Measurements from ENCODE around the gene GABRA1. TPM values are rescaled to one million over a fixed set of nuclear protein-coding genes. Genes with fewer than 3 reads are reported as not detected.

GABRA1 gene
- total RNA-seq, 1 donor from 2014 or later: 1.8 TPM

DNA sequence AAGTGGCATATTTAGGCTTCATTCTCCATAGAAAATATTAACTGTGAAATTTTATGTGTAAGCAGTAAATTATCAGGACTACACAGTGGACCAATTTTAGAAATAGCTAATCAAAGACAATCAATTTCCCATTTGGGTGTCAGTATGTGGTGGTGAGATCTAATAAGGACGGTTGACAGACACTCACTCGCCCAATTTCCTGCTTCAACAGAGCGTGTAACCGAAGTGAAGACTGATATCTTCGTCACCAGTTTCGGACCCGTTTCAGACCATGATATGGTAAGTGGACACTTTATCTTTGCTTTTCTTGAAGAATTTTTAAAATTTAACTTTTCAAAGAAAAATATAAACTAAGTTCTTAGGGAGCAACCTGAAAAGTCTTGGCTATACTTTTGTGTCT, 17.6 kb downstream of the GABRA1 start:
- H3K27ac Mint-ChIP-seq: no peak overlapping the region
- TF ChIP-seq, protein P1, sequence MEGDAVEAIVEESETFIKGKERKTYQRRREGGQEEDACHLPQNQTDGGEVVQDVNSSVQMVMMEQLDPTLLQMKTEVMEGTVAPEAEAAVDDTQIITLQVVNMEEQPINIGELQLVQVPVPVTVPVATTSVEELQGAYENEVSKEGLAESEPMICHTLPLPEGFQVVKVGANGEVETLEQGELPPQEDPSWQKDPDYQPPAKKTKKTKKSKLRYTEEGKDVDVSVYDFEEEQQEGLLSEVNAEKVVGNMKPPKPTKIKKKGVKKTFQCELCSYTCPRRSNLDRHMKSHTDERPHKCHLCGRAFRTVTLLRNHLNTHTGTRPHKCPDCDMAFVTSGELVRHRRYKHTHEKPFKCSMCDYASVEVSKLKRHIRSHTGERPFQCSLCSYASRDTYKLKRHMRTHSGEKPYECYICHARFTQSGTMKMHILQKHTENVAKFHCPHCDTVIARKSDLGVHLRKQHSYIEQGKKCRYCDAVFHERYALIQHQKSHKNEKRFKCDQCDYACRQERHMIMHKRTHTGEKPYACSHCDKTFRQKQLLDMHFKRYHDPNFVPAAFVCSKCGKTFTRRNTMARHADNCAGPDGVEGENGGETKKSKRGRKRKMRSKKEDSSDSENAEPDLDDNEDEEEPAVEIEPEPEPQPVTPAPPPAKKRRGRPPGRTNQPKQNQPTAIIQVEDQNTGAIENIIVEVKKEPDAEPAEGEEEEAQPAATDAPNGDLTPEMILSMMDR (conservative IDR thresholded peaks at IDR 0.05): no peak
- H3K9me3 Mint-ChIP-seq: no peaks in the 10 kb centered on the region
- no peak for DNase-seq (ENCODE audit: extremely low spot score, unreplicated experiment)
- no peak overlapping the region for H3K4me3 Mint-ChIP-seq
- H3K36me3 Mint-ChIP-seq: no peaks in the 10 kb centered on the region
- H3K4me1 Mint-ChIP-seq (ENCODE audit: unreplicated experiment): no peaks in the 10 kb centered on the region
- H3K27me3 Mint-ChIP-seq: no peaks in the 10 kb centered on the region

DNA sequence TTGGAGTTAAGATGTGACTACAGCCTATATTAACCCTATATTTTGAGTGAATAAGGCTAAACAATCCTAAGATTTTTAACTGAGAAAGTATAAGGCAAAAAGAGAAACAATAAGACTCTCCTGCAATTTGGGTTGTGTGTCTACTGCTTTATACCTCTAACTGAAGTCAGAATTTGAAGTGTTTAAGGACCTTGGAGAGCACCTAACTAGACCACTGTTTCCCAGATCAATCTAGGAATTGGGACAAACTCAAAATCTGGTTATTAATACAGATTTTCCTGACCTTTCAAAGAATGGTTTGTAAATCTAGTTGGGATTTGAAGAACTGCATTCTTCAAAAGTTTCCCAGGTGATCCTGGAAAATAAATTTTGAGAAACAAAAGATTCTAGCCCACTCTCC, 42.1 kb downstream of the GABRA1 start:
- no peak overlapping the region for H3K27ac Mint-ChIP-seq
- TF ChIP-seq, protein P1 (conservative IDR thresholded peaks at IDR 0.05): no peak
- DNase-seq (ENCODE audit: extremely low spot score, unreplicated experiment): no peak
- no peaks in the 10 kb centered on the region for H3K36me3 Mint-ChIP-seq
- H3K27me3 Mint-ChIP-seq: no peaks in the 10 kb centered on the region
- no peaks in the 10 kb centered on the region for H3K9me3 Mint-ChIP-seq
- no peaks in the 10 kb centered on the region for H3K4me1 Mint-ChIP-seq (ENCODE audit: unreplicated experiment)
- no peak overlapping the region for H3K4me3 Mint-ChIP-seq

DNA sequence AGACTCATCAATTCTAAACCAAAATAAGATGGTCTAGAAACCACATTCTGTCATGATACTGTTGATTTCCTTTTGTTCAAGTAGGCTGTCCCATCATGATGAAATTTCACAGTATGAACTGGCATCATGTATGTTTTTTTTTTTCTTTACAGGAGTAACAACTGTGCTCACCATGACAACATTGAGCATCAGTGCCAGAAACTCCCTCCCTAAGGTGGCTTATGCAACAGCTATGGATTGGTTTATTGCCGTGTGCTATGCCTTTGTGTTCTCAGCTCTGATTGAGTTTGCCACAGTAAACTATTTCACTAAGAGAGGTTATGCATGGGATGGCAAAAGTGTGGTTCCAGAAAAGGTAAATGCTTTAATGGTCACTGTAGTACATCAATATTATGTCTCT, 47.6 kb downstream of the GABRA1 start:
- H3K27me3 Mint-ChIP-seq: no peaks in the 10 kb centered on the region
- no peaks in the 10 kb centered on the region for H3K36me3 Mint-ChIP-seq
- H3K9me3 Mint-ChIP-seq: no peaks in the 10 kb centered on the region
- TF ChIP-seq, protein P1 (conservative IDR thresholded peaks at IDR 0.05): no peak
- no peak overlapping the region for H3K27ac Mint-ChIP-seq
- H3K4me1 Mint-ChIP-seq (ENCODE audit: unreplicated experiment): no peaks in the 10 kb centered on the region
- no peak overlapping the region for H3K4me3 Mint-ChIP-seq
- no peak for DNase-seq (ENCODE audit: extremely low spot score, unreplicated experiment)

DNA sequence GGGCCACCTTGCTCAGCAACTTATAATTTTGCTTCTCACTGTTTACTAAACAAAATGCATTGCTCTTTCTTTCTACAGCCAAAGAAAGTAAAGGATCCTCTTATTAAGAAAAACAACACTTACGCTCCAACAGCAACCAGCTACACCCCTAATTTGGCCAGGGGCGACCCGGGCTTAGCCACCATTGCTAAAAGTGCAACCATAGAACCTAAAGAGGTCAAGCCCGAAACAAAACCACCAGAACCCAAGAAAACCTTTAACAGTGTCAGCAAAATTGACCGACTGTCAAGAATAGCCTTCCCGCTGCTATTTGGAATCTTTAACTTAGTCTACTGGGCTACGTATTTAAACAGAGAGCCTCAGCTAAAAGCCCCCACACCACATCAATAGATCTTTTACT, 49.1 kb downstream of the GABRA1 start:
- Mint-ChIP-seq H3K4me1 (ENCODE audit: unreplicated experiment) (no peaks in the 10 kb centered on the region), H3K36me3 (no peaks in the 10 kb centered on the region), H3K9me3 (no peaks in the 10 kb centered on the region), H3K27ac (no peak overlapping the region), H3K4me3 (no peak overlapping the region), H3K27me3 (no peaks in the 10 kb centered on the region)
- no peak for DNase-seq (ENCODE audit: extremely low spot score, unreplicated experiment)
- TF ChIP-seq, protein P1 (conservative IDR thresholded peaks at IDR 0.05): no peak

DNA sequence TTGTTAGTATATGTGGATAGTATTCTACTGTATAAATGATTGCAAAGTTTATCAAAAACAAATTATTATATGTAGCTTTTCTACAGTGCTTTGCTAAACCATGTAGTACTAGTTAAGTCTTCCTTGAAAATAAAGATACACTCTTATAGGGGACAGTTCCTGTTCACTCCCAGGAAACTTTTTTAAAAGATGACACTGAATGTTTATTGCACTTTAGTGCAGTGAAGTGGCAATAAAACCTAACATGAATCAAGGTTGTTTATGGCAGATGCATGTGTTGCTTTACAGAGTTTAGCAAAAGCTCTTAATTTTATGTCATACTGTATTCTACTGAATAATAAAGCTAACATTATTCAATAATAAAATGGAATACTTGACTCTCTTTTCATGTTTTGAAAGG, 51.7 kb downstream of the GABRA1 start:
- TF ChIP-seq, protein P1 (conservative IDR thresholded peaks at IDR 0.05): no peak
- no peak overlapping the region for H3K4me3 Mint-ChIP-seq
- H3K27me3 Mint-ChIP-seq: no peaks in the 10 kb centered on the region
- no peak overlapping the region for H3K27ac Mint-ChIP-seq
- DNase-seq (ENCODE audit: extremely low spot score, unreplicated experiment): no peak
- no peaks in the 10 kb centered on the region for H3K9me3 Mint-ChIP-seq
- H3K4me1 Mint-ChIP-seq (ENCODE audit: unreplicated experiment): no peaks in the 10 kb centered on the region
- no peaks in the 10 kb centered on the region for H3K36me3 Mint-ChIP-seq

DNA sequence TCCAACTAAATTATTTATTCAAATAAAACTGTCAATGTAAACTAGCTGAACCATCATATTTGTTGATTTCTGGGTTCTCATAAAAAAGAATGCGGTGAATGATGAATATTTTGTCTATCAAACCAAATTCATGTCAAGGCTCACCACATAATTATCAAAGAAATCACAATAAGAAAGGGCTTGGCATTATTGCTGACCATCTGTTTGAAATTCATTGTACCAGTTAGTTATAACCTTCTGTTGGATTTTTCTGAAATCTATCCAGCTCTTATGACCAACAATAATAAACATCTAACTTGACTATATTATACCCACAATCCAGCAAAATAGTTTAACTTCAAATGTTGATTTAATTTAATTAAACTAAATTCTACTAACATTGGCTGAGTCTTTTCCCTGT, 53.1 kb downstream of the GABRA1 start:
- Mint-ChIP-seq H3K9me3 (no peaks in the 10 kb centered on the region), H3K4me3 (no peak overlapping the region), H3K27me3 (no peaks in the 10 kb centered on the region), H3K27ac (no peak overlapping the region), H3K4me1 (ENCODE audit: unreplicated experiment) (no peaks in the 10 kb centered on the region), H3K36me3 (no peaks in the 10 kb centered on the region)
- no peak for DNase-seq (ENCODE audit: extremely low spot score, unreplicated experiment)
- TF ChIP-seq, protein P1 (conservative IDR thresholded peaks at IDR 0.05): no peak
